Neural progenitor cell (in vitro differentiated cells): ENCODE measurements around the gene UNC80. TPM values are rescaled to one million over a fixed set of nuclear protein-coding genes. Genes with fewer than 3 reads are reported as not detected.

Experiments used
- DNase-seq: peaks from one replicate; pipeline ENCODE4 v3.0.0-alpha.2; 2016; ENCODE audit warnings: low spot score
- H2AFZ ChIP-seq: fragments of 200-600 bp; sonication (generic); replicated peaks from 2 replicates; pipeline ENCODE4 v1.6.1; 2016; ENCODE audit warnings: antibody characterized with exemption
- H3F3A ChIP-seq: fragments of 200-600 bp; sonication (generic); 2 replicates; pipeline ENCODE4 v1.6.1; 2016; ENCODE audit warnings: antibody characterized with exemption, low read depth
- H3K27ac ChIP-seq: fragments of 200-600 bp; sonication (generic); 2 replicates; pipeline ENCODE4 v1.5.1; 2016; ENCODE audit warnings: mild to moderate bottlenecking
- H3K27me3 ChIP-seq: fragments of 200-600 bp; sonication (generic); 2 replicates; pipeline ENCODE4 v1.6.1; 2016; ENCODE audit warnings: mild to moderate bottlenecking, moderate library complexity
- H3K36me3 ChIP-seq: fragments of 200-600 bp; sonication (generic); 2 replicates; pipeline ENCODE4 v1.5.1; 2016
- H3K4me1 ChIP-seq: fragments of 200-600 bp; sonication (generic); 2 replicates; pipeline ENCODE4 v1.6.1; 2016; ENCODE audit warnings: mixed run types
- H3K4me2 ChIP-seq: fragments of 200-600 bp; sonication (generic); 2 replicates; pipeline ENCODE4 v1.6.1; 2016
- H3K4me3 ChIP-seq: fragments of 200-600 bp; sonication (generic); 2 replicates; pipeline ENCODE4 v1.5.1; 2016
- H3K79me2 ChIP-seq: fragments of 200-600 bp; sonication (generic); 2 replicates; pipeline ENCODE4 v1.6.1; 2016; ENCODE audit warnings: low read depth
- H3K9ac ChIP-seq: fragments of 200-600 bp; sonication (generic); 2 replicates; pipeline ENCODE4 v1.6.1; 2016
- H3K9me3 ChIP-seq: fragments of 200-600 bp; sonication (generic); 2 replicates; pipeline ENCODE4 v1.5.1; 2016; ENCODE audit warnings: low read depth
- H4K20me1 ChIP-seq: fragments of 200-600 bp; sonication (generic); 2 replicates; pipeline ENCODE4 v1.6.1; 2016; ENCODE audit warnings: low read depth
- H3K27ac Mint-ChIP-seq: 3 replicates; pipeline ENCODE4 v1.8.0; 2021; ENCODE audit warnings: mixed read lengths
- H3K27me3 Mint-ChIP-seq: 2 replicates; pipeline ENCODE4 v1.8.0; 2022; ENCODE audit warnings: low read depth, mild to moderate bottlenecking, inconsistent platforms, moderate library complexity, mixed read lengths; ENCODE audit not compliant: insufficient read depth
- H3K36me3 Mint-ChIP-seq: 3 replicates; pipeline ENCODE4 v1.8.0; 2021; ENCODE audit warnings: mixed read lengths
- H3K4me1 Mint-ChIP-seq: 3 replicates; pipeline ENCODE4 v1.8.0; 2021; ENCODE audit warnings: mixed read lengths
- H3K4me3 Mint-ChIP-seq: 3 replicates; pipeline ENCODE4 v1.8.0; 2021; ENCODE audit warnings: mild to moderate bottlenecking, moderate library complexity, mixed read lengths
- H3K9me3 Mint-ChIP-seq: 3 replicates; pipeline ENCODE4 v1.8.0; 2020; ENCODE audit warnings: mixed read lengths
- CTCF ChIP-seq: fragments of 200-600 bp; sonication (generic); IDR thresholded peaks from 2 replicates; pipeline ENCODE4 v1.5.1; 2017; ENCODE audit warnings: antibody characterized with exemption, mild to moderate bottlenecking
- EZH2 ChIP-seq: fragments of 200-600 bp; sonication (generic); IDR thresholded peaks from 2 replicates; pipeline ENCODE4 v1.6.1; 2017; ENCODE audit warnings: antibody characterized with exemption, mild to moderate bottlenecking, moderate library complexity
- EZH2phosphoT487 ChIP-seq: fragments of 200-600 bp; sonication (generic); IDR thresholded peaks from 2 replicates; pipeline ENCODE4 v1.6.1; 2017; ENCODE audit warnings: antibody characterized with exemption
- total RNA-seq: library from RNA; depleted of rRNA; stranded (reverse); fragments of >200 nt; gene quantifications from 2 replicates; pipeline ENCODE4 v1.2.3, GENCODE V29; 2015; ENCODE audit warnings: low replicate concordance

UNC80 gene
- total RNA-seq, 1 donor from 2014 or later: 1.9 TPM

GRCh38 chr2:209913786-209914345, 142.2 kb downstream of the UNC80 start:
- H3K79me2 ChIP-seq: no peaks in the 10 kb centered on the region
- no peaks in the 10 kb centered on the region for H3F3A ChIP-seq
- H3K4me2 ChIP-seq: no peak overlapping the region
- H3K9me3 Mint-ChIP-seq: peaks cover 9% of the 10 kb centered on the region
- no peaks in the 10 kb centered on the region for H3K9me3 ChIP-seq
- H3K9ac ChIP-seq: no peak overlapping the region
- no peak overlapping the region for H2AFZ ChIP-seq
- H4K20me1 ChIP-seq: no peaks in the 10 kb centered on the region
- H3K27me3 Mint-ChIP-seq: no peaks in the 10 kb centered on the region
- no peaks in the 10 kb centered on the region for H3K4me1 Mint-ChIP-seq
- TF ChIP-seq EZH2phosphoT487 (no peak), CTCF (no peak), EZH2 (no peak)
- no peak overlapping the region for H3K27ac Mint-ChIP-seq
- DNase-seq: no peak
- H3K36me3 Mint-ChIP-seq: peaks cover 9% of the 10 kb centered on the region
- no peaks in the 10 kb centered on the region for H3K36me3 ChIP-seq
- H3K4me3 Mint-ChIP-seq: no peak overlapping the region
- no peak overlapping the region for H3K27ac ChIP-seq
- H3K27me3 ChIP-seq: no peaks in the 10 kb centered on the region
- H3K4me3 ChIP-seq: no peak overlapping the region
- H3K4me1 ChIP-seq: no peaks in the 10 kb centered on the region

- H3K4me2 ChIP-seq: no peak overlapping the region
- H3K27me3 Mint-ChIP-seq: no peaks in the 10 kb centered on the region
- H3K9me3 Mint-ChIP-seq: no peaks in the 10 kb centered on the region
- no peaks in the 10 kb centered on the region for H3K36me3 ChIP-seq
- H3K4me3 ChIP-seq: no peak overlapping the region
- H3K79me2 ChIP-seq: no peaks in the 10 kb centered on the region
- no peak for DNase-seq
- H3F3A ChIP-seq: no peaks in the 10 kb centered on the region
- no peak overlapping the region for H3K9ac ChIP-seq
- TF ChIP-seq EZH2: no peak
- no peak for TF ChIP-seq CTCF
- TF ChIP-seq EZH2phosphoT487: no peak
- no peaks in the 10 kb centered on the region for H3K27me3 ChIP-seq
- no peaks in the 10 kb centered on the region for H3K4me1 ChIP-seq
- no peaks in the 10 kb centered on the region for H4K20me1 ChIP-seq
- H3K27ac Mint-ChIP-seq: no peak overlapping the region
- no peak overlapping the region for H2AFZ ChIP-seq
- H3K4me3 Mint-ChIP-seq: no peak overlapping the region
- H3K9me3 ChIP-seq: no peaks in the 10 kb centered on the region
- H3K4me1 Mint-ChIP-seq: peaks cover 4% of the 10 kb centered on the region
- peaks cover 2% of the 10 kb centered on the region for H3K36me3 Mint-ChIP-seq
- H3K27ac ChIP-seq: no peak overlapping the region
Observed at GRCh38 chr2:209917154-209917771, 145.6 kb downstream of the UNC80 start.

GRCh38 chr2:209918251-209918650, 146.6 kb downstream of the UNC80 start:
- Mint-ChIP-seq H3K27ac (no peak overlapping the region), H3K4me1 (peaks cover 4% of the 10 kb centered on the region), H3K27me3 (no peaks in the 10 kb centered on the region), H3K9me3 (no peaks in the 10 kb centered on the region), H3K36me3 (peaks cover 2% of the 10 kb centered on the region), H3K4me3 (no peak overlapping the region)
- TF ChIP-seq CTCF (no peak), EZH2phosphoT487 (no peak), EZH2 (no peak)
- H3K4me2 ChIP-seq: no peak overlapping the region
- no peaks in the 10 kb centered on the region for H4K20me1 ChIP-seq
- no peaks in the 10 kb centered on the region for H3K79me2 ChIP-seq
- H3K4me1 ChIP-seq: no peaks in the 10 kb centered on the region
- H3K36me3 ChIP-seq: no peaks in the 10 kb centered on the region
- no peak overlapping the region for H3K27ac ChIP-seq
- no peaks in the 10 kb centered on the region for H3K9me3 ChIP-seq
- H3F3A ChIP-seq: no peaks in the 10 kb centered on the region
- H3K27me3 ChIP-seq: no peaks in the 10 kb centered on the region
- no peak overlapping the region for H2AFZ ChIP-seq
- no peak overlapping the region for H3K4me3 ChIP-seq
- DNase-seq: no peak
- no peak overlapping the region for H3K9ac ChIP-seq
